CD14-positive monocyte (primary cell): Measurements from ENCODE around the gene PI3. TPM values are rescaled to one million over a fixed set of nuclear protein-coding genes. Genes with fewer than 3 reads are reported as not detected.

Source experiments
- DNase-seq, 3 donors: peaks; one replicate each; pipeline ENCODE4 v3.0.0-alpha.2; 2011 to 2022
- H2AFZ ChIP-seq: 2 replicates; pipeline ENCODE4 v1.6.0; 2012; ENCODE audit warnings: mild to moderate bottlenecking, low read depth, low read length, inconsistent platforms; ENCODE audit not compliant: insufficient read depth, poor library complexity, severe bottlenecking
- H3K27ac ChIP-seq, 2 donors: 1 replicate in 1 of 2; 2 replicates in 1 of 2; pipeline ENCODE4 v1.5.1; 2012 to 2013; ENCODE audit warnings: low read length in 2 of 2, control low read depth in 1 of 2, inconsistent platforms in 1 of 2, low read depth in 1 of 2, mild to moderate bottlenecking in 1 of 2
- H3K27me3 ChIP-seq, 2 donors: one replicate each; pipeline versions ENCODE4 v1.6.0 to v1.6.1; 2011 to 2013; ENCODE audit warnings: low read length in 2 of 2; ENCODE audit not compliant: control insufficient read depth in 2 of 2, insufficient read depth in 2 of 2
- H3K36me3 ChIP-seq, 2 donors: replicated peaks in 1 of 2; 1 replicate in 1 of 2; 2 replicates in 1 of 2; pipeline versions ENCODE4 v1.5.1 to v1.6.1; 2012 to 2013; ENCODE audit warnings: low read length in 2 of 2, control low read depth in 1 of 2, inconsistent platforms in 1 of 2, mild to moderate bottlenecking in 1 of 2; ENCODE audit not compliant: insufficient read depth in 2 of 2, control insufficient read depth in 1 of 2
- H3K4me1 ChIP-seq, 2 donors: 1 replicate in 1 of 2; 2 replicates in 1 of 2; pipeline versions ENCODE4 v1.5.1 to v1.6.1; 2012 to 2013; ENCODE audit warnings: low read length in 2 of 2, control low read depth in 1 of 2, inconsistent platforms in 1 of 2, mild to moderate bottlenecking in 1 of 2, moderate library complexity in 1 of 2; ENCODE audit not compliant: insufficient read depth in 2 of 2, control insufficient read depth in 1 of 2
- H3K4me2 ChIP-seq: replicated peaks from 2 replicates; pipeline ENCODE3; 2012; ENCODE audit warnings: low read length, moderate library complexity, mild to moderate bottlenecking; ENCODE audit not compliant: poor library complexity, severe bottlenecking; ENCODE audit errors: extremely low read depth
- H3K4me3 ChIP-seq, 3 experiments: fragments of 200-600 bp in 1 of 3; sonication (generic) in 1 of 3; replicated peaks in 1 of 3; 1 replicate in 2 of 3; 2 replicates in 1 of 3; pipeline ENCODE4 v1.5.1; 2011 to 2013; ENCODE audit warnings: low read length in 3 of 3, mild to moderate bottlenecking in 3 of 3, control low read depth in 2 of 3, low read depth in 2 of 3, inconsistent platforms in 1 of 3, moderate library complexity in 1 of 3
- H3K79me2 ChIP-seq: 2 replicates; pipeline ENCODE4 v1.6.0; 2012; ENCODE audit warnings: mild to moderate bottlenecking, control low read depth, inconsistent platforms, low read length, moderate library complexity; ENCODE audit not compliant: insufficient read depth
- H3K9ac ChIP-seq: 2 replicates; pipeline ENCODE4 v1.6.0; 2017; ENCODE audit warnings: low read length, mild to moderate bottlenecking; ENCODE audit not compliant: insufficient read depth, poor library complexity, severe bottlenecking
- H3K9me3 ChIP-seq, 2 donors: replicated peaks in 1 of 2; 1 replicate in 1 of 2; 2 replicates in 1 of 2; pipeline versions ENCODE4 v1.5.1 to v1.6.1; 2012 to 2013; ENCODE audit warnings: low read length in 2 of 2, control low read depth in 1 of 2; ENCODE audit not compliant: control insufficient read depth in 1 of 2, insufficient read depth in 1 of 2
- H4K20me1 ChIP-seq: 2 replicates; pipeline ENCODE4 v1.6.0; 2012; ENCODE audit warnings: mild to moderate bottlenecking, low read length, control low read depth, moderate library complexity; ENCODE audit not compliant: insufficient read depth
- H3K27ac Mint-ChIP-seq, 7 donors: one replicate each; pipeline ENCODE4 v1.8.0; 2020; ENCODE audit warnings: mild to moderate bottlenecking in 7 of 7, mixed read lengths in 7 of 7, moderate library complexity in 6 of 7, inconsistent platforms in 2 of 7
- H3K27me3 Mint-ChIP-seq, 3 donors: one replicate each; pipeline ENCODE4 v1.8.0; 2021 to 2022; ENCODE audit warnings: low read depth in 3 of 3, mild to moderate bottlenecking in 3 of 3, mixed read lengths in 3 of 3, moderate library complexity in 3 of 3, inconsistent platforms in 1 of 3
- H3K36me3 Mint-ChIP-seq, 2 donors: one replicate each; pipeline ENCODE4 v1.8.0; 2020; ENCODE audit warnings: mixed read lengths in 2 of 2, inconsistent platforms in 1 of 2, mild to moderate bottlenecking in 1 of 2
- H3K4me1 Mint-ChIP-seq: one replicate; pipeline ENCODE4 v1.8.0; 2020; ENCODE audit warnings: mild to moderate bottlenecking, mixed read lengths
- H3K4me3 Mint-ChIP-seq, 2 donors: one replicate each; pipeline ENCODE4 v1.8.0; 2020; ENCODE audit warnings: mild to moderate bottlenecking in 2 of 2, mixed read lengths in 2 of 2, moderate library complexity in 1 of 2
- H3K9me3 Mint-ChIP-seq, 7 donors: one replicate each; pipeline ENCODE4 v1.8.0; 2020 to 2022; ENCODE audit warnings: mixed read lengths in 7 of 7, mild to moderate bottlenecking in 6 of 7, moderate library complexity in 6 of 7, inconsistent platforms in 2 of 7
- WGBS: methylation state at CpG from one replicate; pipeline ENCODE4 v1.1.5; 2013; ENCODE audit warnings: missing lambda C conversion rate; ENCODE audit not compliant: insufficient coverage; 5-methylcytosine and 5-hydroxymethylcytosine counted together
- intact Hi-C, 2 donors: fragments of 100-400 bp; cut with micrococcal nuclease; formaldehyde crosslinking; loops; one replicate each; pipeline versions ENCODE4 v1.15.0 to v1.15.1; 2023
- polyA plus RNA-seq, 3 donors: library from polyadenylated mRNA; depleted of rRNA in 1 of 3; unstranded in 2 of 3; stranded (reverse) in 1 of 3; fragments of 300-500 nt in 2 of 3; fragments of >200 nt in 1 of 3; fragmentation: Illumina TruSeq in 2 of 3; gene quantifications; 1 replicate in 2 of 3; 2 replicates in 1 of 3; pipeline ENCODE4 v1.2.3, GENCODE V29; 2012 to 2021
- TF ChIP-seq, protein P1 (sequence below): fragments of 200-600 bp; IDR thresholded peaks from one replicate; pipeline ENCODE4 v1.8.0; 2022; ENCODE audit warnings: antibody characterized with exemption, mild to moderate bottlenecking

Gene PI3
- polyA plus RNA-seq, 3 donors = not detected

DNA sequence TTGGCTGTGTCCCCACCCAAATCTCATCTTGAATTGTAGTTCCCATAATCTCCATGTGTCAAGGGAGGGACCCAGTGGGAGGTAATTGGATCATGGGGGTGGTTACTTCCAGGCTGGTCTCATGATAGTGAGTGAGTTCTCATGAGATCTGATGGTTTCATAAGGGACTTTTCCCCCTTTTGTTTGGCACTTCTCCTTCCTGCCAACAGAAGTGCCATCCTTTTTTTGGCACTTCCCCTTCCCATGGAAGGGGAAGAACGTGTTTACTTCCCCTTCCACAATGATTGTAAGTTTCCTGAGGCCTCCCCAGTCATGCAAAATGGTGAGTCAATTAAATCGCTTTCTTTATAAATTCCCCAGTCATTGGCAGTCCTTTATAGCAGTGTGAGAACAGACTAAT is 18.0 kb upstream of the PI3 start:
- intact Hi-C loops = no loop called here
- peaks cover 26 to 45% of the 10 kb centered on the region in 2 donors for H3K9me3 ChIP-seq
- peak overlapping the region; percentile 78 to 94 (median 83) for H3K27ac Mint-ChIP-seq
- no peak overlapping the region for H3K9ac ChIP-seq
- peaks cover 21 to 25% of the 10 kb centered on the region in 2 donors for H3K4me1 ChIP-seq
- H3K4me3 ChIP-seq = peak overlapping the region in 1 of 3 experiments; percentile 27
- no peaks in the 10 kb centered on the region for H3K36me3 ChIP-seq
- H3K27ac ChIP-seq = peak overlapping the region; percentile 29 to 57
- peaks cover 9 to 16% of the 10 kb centered on the region in 2 donors for H3K36me3 Mint-ChIP-seq
- H2AFZ ChIP-seq = no peak overlapping the region
- H3K9me3 Mint-ChIP-seq = peaks cover 43 to 69% (median 55%) of the 10 kb centered on the region in 7 donors
- TF ChIP-seq, protein P1, sequence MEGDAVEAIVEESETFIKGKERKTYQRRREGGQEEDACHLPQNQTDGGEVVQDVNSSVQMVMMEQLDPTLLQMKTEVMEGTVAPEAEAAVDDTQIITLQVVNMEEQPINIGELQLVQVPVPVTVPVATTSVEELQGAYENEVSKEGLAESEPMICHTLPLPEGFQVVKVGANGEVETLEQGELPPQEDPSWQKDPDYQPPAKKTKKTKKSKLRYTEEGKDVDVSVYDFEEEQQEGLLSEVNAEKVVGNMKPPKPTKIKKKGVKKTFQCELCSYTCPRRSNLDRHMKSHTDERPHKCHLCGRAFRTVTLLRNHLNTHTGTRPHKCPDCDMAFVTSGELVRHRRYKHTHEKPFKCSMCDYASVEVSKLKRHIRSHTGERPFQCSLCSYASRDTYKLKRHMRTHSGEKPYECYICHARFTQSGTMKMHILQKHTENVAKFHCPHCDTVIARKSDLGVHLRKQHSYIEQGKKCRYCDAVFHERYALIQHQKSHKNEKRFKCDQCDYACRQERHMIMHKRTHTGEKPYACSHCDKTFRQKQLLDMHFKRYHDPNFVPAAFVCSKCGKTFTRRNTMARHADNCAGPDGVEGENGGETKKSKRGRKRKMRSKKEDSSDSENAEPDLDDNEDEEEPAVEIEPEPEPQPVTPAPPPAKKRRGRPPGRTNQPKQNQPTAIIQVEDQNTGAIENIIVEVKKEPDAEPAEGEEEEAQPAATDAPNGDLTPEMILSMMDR = no peak
- no peaks in the 10 kb centered on the region for H3K27me3 ChIP-seq
- H3K4me3 Mint-ChIP-seq = no peak overlapping the region
- H3K79me2 ChIP-seq = no peaks in the 10 kb centered on the region
- DNase-seq = peak; percentile 47 to 88 (median 65)
- H4K20me1 ChIP-seq = no peaks in the 10 kb centered on the region
- no peak overlapping the region for H3K4me2 ChIP-seq
- H3K27me3 Mint-ChIP-seq = peaks cover 1 to 8% (median 7%) of the 10 kb centered on the region in 3 donors
- H3K4me1 Mint-ChIP-seq = peaks cover 33% of the 10 kb centered on the region
- no CpG with 5 or more reads among the region's 2 CpGs for WGBS

DNA sequence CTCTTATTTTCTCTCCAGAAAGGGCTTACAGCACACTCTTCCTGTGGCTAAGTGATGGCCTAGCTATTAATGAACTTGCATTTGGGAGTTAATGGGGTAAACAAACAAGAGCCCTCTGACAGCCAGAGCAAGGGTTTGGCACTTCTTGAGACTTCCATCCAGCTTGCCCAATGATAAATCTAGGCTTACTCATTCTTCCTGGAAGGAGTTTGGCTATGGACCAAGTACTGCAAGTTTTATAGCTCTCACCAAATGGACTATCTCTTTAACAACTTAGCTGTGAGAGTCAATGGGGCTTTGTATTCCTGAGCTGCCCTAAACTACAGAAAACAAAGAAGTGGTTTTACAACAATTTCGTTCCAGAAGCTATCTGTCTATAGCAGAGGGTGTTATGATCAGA is 16.7 kb upstream of the PI3 start:
- Histone ChIP-seq H3K4me2 (no peak overlapping the region), H3K4me3 (no peak overlapping the region), H3K36me3 (no peaks in the 10 kb centered on the region), H3K27me3 (peaks cover 0 to under 1% of the 10 kb centered on the region in 2 donors), H3K4me1 (peaks cover 18 to 20% of the 10 kb centered on the region in 2 donors), H3K79me2 (no peaks in the 10 kb centered on the region), H2AFZ (no peak overlapping the region), H3K9ac (no peak overlapping the region), H4K20me1 (no peaks in the 10 kb centered on the region), H3K9me3 (peaks cover 29 to 46% of the 10 kb centered on the region in 2 donors), H3K27ac (no peak overlapping the region)
- TF ChIP-seq, protein P1 = no peak
- DNase-seq = no peak
- Mint-ChIP-seq H3K4me1 (peaks cover 27% of the 10 kb centered on the region), H3K27ac (peak overlapping the region in 1 of 7 donors; percentile 69), H3K36me3 (peaks cover 9 to 16% of the 10 kb centered on the region in 2 donors), H3K27me3 (peaks cover 4 to 9% (median 8%) of the 10 kb centered on the region in 3 donors), H3K4me3 (no peak overlapping the region), H3K9me3 (peaks cover 46 to 79% (median 66%) of the 10 kb centered on the region in 7 donors)
- intact Hi-C loops = no loop called here
- WGBS = no CpG with 5 or more reads among the region's 1 CpG
